ENCODE data around the gene SMARCC2. TPM values are rescaled to one million over a fixed set of nuclear protein-coding genes. Genes with fewer than 3 reads are reported as not detected.

The SMARCC2 gene
- total RNA-seq, 2 experiments from 2014 or later = 68.3 to 137 TPM

DNA sequence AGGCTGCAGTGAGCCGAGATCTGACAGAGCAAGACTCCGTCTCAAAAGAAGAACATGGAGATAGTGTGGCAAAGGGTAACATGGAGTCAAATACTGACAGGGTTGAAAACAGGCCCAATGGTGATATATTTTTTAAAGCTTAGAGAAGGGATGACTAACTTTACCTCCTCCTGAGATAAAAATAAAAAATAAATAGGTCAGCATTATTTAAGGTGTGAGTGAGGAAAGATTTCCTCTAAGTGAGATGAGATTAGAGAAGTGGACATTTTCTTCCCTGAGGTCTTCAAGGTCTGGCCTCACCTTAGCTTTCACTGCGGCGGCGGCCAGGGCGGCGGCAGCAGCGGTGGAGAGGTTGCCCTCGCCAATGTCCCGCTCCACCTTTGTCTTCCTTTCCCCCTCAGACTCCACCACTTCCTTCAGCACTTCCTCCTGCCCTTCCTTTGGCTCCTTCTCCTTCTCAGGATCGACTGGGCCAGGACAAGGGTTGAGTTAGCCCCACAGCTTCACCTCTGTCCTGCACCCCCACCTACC is 20.0 kb downstream of the SMARCC2 start:
- DNase-seq (ENCODE audit: low spot score) = no peak
- H2AFZ ChIP-seq (ENCODE audit: low read length) = no peak overlapping the region
- H3K79me2 ChIP-seq (ENCODE audit: insufficient read depth, low read depth, low read length) = no peaks in the 10 kb centered on the region
- no peak overlapping the region for H3K27ac ChIP-seq (ENCODE audit: low read depth, low read length, poor library complexity, severe bottlenecking)
- peaks cover 92% of the 10 kb centered on the region for H3K36me3 ChIP-seq (ENCODE audit: insufficient read depth, low read length)
- H3K9me3 ChIP-seq (ENCODE audit: low read length) = no peaks in the 10 kb centered on the region
- ChIA-PET POLR2A (interaction anchor here (1.1 kb wide), 1 partner anchor 19 kb away, joined by 3 read pairs; no protein-coding TSS in a partner anchor), CTCF (ENCODE audit: unreplicated experiment) (interaction anchor here (0.5 kb wide), 1 partner anchor 65 kb away, joined by 3 read pairs; the partner anchor contains the start of gene PA2G4)
- BruUV-seq (replicated peaks) = no TSS peak
- intact Hi-C loops (cut with micrococcal nuclease; ENCODE audit: unreplicated experiment) = no loop called here
- no peaks in the 10 kb centered on the region for H3K9me2 ChIP-seq (ENCODE audit: insufficient read depth, low read length)
- H3K4me1 ChIP-seq (ENCODE audit: insufficient read depth, low read length, poor library complexity, severe bottlenecking) = no peaks in the 10 kb centered on the region
- H3K4me3 ChIP-seq (ENCODE audit: low read depth, low read length, poor library complexity, severe bottlenecking) = no peak overlapping the region
- TF ChIP-seq EZH2phosphoT487 (IDR thresholded peaks at IDR 0.05; ENCODE audit: borderline replicate concordance, low read depth, low read length) (no peak), CTCF (conservative IDR thresholded peaks at IDR 0.05; ENCODE audit: low read length) (no peak)
- no peaks in the 10 kb centered on the region for H4K20me1 ChIP-seq (ENCODE audit: insufficient read depth, low read length)
- no peak overlapping the region for H3K4me2 ChIP-seq (ENCODE audit: low read length)

- DNase-seq (ENCODE audit: low spot score) = no peak
- H2AFZ ChIP-seq (ENCODE audit: low read length) = no peak overlapping the region
- H3K4me2 ChIP-seq (ENCODE audit: low read length) = no peak overlapping the region
- H3K36me3 ChIP-seq (ENCODE audit: insufficient read depth, low read length) = peaks cover 92% of the 10 kb centered on the region
- intact Hi-C loops (cut with micrococcal nuclease; ENCODE audit: unreplicated experiment) = no loop called here
- H3K9me3 ChIP-seq (ENCODE audit: low read length) = no peaks in the 10 kb centered on the region
- H3K4me3 ChIP-seq (ENCODE audit: low read depth, low read length, poor library complexity, severe bottlenecking) = no peak overlapping the region
- no peak overlapping the region for H3K27ac ChIP-seq (ENCODE audit: low read depth, low read length, poor library complexity, severe bottlenecking)
- no peaks in the 10 kb centered on the region for H3K9me2 ChIP-seq (ENCODE audit: insufficient read depth, low read length)
- TF ChIP-seq CTCF (conservative IDR thresholded peaks at IDR 0.05; ENCODE audit: low read length) (no peak), EZH2phosphoT487 (IDR thresholded peaks at IDR 0.05; ENCODE audit: borderline replicate concordance, low read depth, low read length) (no peak)
- ChIA-PET POLR2A (interaction anchor here (0.6 kb wide), 1 partner anchor 120 kb away, joined by 5 read pairs; no protein-coding TSS in a partner anchor), CTCF (ENCODE audit: unreplicated experiment) (no interaction called here)
- BruUV-seq (replicated peaks) = no TSS peak
- peaks cover 9% of the 10 kb centered on the region for H3K4me1 ChIP-seq (ENCODE audit: insufficient read depth, low read length, poor library complexity, severe bottlenecking)
- peaks cover under 1% of the 10 kb centered on the region; the same call in 1 of the 2 replicates for H4K20me1 ChIP-seq (ENCODE audit: insufficient read depth, low read length)
- peaks cover 3% of the 10 kb centered on the region; the same call in 1 of the 2 replicates for H3K79me2 ChIP-seq (ENCODE audit: insufficient read depth, low read depth, low read length)
These were observed 23.9 kb downstream of the SMARCC2 start for GRCh38 chr12:56165369-56165768.

- Histone ChIP-seq H3K4me1 (ENCODE audit: insufficient read depth, low read length, poor library complexity, severe bottlenecking) (peaks cover 19% of the 10 kb centered on the region), H3K36me3 (ENCODE audit: insufficient read depth, low read length) (peaks cover 92% of the 10 kb centered on the region), H3K4me3 (ENCODE audit: low read depth, low read length, poor library complexity, severe bottlenecking) (no peak overlapping the region), H3K4me2 (ENCODE audit: low read length) (no peak overlapping the region), H3K9me2 (ENCODE audit: insufficient read depth, low read length) (no peaks in the 10 kb centered on the region), H2AFZ (ENCODE audit: low read length) (no peak overlapping the region), H3K27ac (ENCODE audit: low read depth, low read length, poor library complexity, severe bottlenecking) (no peak overlapping the region), H3K9me3 (ENCODE audit: low read length) (no peaks in the 10 kb centered on the region), H4K20me1 (ENCODE audit: insufficient read depth, low read length) (peaks cover 9% of the 10 kb centered on the region; the same call in 1 of the 2 replicates), H3K79me2 (ENCODE audit: insufficient read depth, low read depth, low read length) (peaks cover 14% of the 10 kb centered on the region)
- DNase-seq (ENCODE audit: low spot score) = no peak
- TF ChIP-seq CTCF (conservative IDR thresholded peaks at IDR 0.05; ENCODE audit: low read length) = no peak
- no peak for TF ChIP-seq EZH2phosphoT487 (IDR thresholded peaks at IDR 0.05; ENCODE audit: borderline replicate concordance, low read depth, low read length)
- intact Hi-C loops (cut with micrococcal nuclease; ENCODE audit: unreplicated experiment) = no loop called here
- CTCF ChIA-PET (ENCODE audit: unreplicated experiment) = no interaction called here
- POLR2A ChIA-PET = no interaction called here
- no TSS peak for BruUV-seq (replicated peaks)
These were observed 24.9 kb downstream of the SMARCC2 start for GRCh38 chr12:56164345-56164729.
